Measurements from ENCODE around the gene AFM.
A peak's percentile ranks its signal among the peaks of the same experiment; 100 is the strongest.

Gene AFM, protein sequence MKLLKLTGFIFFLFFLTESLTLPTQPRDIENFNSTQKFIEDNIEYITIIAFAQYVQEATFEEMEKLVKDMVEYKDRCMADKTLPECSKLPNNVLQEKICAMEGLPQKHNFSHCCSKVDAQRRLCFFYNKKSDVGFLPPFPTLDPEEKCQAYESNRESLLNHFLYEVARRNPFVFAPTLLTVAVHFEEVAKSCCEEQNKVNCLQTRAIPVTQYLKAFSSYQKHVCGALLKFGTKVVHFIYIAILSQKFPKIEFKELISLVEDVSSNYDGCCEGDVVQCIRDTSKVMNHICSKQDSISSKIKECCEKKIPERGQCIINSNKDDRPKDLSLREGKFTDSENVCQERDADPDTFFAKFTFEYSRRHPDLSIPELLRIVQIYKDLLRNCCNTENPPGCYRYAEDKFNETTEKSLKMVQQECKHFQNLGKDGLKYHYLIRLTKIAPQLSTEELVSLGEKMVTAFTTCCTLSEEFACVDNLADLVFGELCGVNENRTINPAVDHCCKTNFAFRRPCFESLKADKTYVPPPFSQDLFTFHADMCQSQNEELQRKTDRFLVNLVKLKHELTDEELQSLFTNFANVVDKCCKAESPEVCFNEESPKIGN

GRCh38 chr4:73481358-73481757 is at the start of gene AFM:
Gene AFM (plus strand): TSS chr4:73481745. CDS start chr4:73481776, 31 bp downstream.
- no peak for DNase-seq

- no peak for DNase-seq
Measured at GRCh38 chr4:73431813-73432168, 49.8 kb upstream of the AFM start.

DNA sequence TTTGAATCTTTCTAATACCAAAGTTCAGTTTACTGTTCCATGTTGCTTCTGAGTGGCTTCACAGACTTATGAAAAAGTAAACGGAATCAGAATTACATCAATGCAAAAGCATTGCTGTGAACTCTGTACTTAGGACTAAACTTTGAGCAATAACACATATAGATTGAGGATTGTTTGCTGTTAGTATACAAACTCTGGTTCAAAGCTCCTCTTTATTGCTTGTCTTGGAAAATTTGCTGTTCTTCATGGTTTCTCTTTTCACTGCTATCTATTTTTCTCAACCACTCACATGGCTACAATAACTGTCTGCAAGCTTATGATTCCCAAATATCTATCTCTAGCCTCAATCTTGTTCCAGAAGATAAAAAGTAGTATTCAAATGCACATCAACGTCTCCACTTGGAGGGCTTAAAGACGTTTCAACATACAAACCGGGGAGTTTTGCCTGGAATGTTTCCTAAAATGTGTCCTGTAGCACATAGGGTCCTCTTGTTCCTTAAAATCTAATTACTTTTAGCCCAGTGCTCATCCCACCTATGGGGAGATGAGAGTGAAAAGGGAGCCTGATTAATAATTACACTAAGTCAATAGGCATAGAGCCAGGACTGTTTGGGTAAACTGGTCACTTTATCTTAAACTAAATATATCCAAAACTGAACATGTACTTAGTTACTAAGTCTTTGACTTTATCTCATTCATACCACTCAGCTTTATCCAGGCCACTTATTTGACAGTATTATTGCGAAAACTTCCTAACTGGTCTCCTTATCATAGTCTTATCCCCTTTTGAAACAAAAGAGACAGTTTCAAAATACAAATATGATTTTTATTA is 49.2 kb upstream of the AFM start:
- no peak for DNase-seq

DNA sequence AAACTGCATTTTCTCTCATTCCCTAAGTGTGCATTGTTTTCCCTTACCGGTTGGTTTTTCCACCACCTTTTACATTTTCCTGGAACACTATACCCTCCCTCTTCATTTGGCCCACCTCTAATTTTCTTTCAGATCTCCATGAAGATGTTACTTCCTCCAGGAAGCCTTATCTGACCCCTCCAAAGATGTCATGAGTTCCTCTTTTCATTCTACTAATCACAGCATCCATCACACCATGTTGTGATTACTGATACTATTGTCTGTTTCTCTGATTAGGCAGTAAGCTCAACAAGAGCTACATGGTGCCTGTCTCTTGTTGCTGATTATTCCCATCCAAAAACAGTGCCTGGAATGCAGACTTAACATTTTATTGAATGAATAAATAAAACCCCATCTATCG is 48.4 kb upstream of the AFM start:
- DNase-seq, result no peak

DNA sequence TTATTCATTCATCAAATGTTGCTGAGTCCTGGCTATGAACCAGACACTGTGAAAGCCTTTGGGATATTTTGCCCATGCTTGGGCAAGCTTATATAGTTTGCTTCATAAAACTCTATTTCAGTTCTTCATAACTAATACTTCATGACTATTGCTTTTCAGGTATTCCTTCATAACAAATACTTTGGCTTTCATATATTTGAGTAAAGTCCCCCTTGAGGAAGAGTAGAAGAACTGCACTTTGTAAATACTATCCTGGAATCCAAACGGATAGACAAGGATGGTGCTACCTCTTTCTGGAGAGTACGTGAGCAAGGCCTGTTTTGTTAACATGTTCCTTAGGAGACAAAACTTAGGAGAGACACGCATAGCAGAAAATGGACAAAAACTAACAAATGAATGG is 47.2 kb upstream of the AFM start:
- no peak for DNase-seq

GRCh38 chr4:73435984-73436383 is 45.6 kb upstream of the AFM start, which contains the start of gene AFP:
Gene AFP (plus strand): TSS chr4:73436221. CDS start chr4:73436263, 42 bp downstream.
- no peak for DNase-seq

DNA sequence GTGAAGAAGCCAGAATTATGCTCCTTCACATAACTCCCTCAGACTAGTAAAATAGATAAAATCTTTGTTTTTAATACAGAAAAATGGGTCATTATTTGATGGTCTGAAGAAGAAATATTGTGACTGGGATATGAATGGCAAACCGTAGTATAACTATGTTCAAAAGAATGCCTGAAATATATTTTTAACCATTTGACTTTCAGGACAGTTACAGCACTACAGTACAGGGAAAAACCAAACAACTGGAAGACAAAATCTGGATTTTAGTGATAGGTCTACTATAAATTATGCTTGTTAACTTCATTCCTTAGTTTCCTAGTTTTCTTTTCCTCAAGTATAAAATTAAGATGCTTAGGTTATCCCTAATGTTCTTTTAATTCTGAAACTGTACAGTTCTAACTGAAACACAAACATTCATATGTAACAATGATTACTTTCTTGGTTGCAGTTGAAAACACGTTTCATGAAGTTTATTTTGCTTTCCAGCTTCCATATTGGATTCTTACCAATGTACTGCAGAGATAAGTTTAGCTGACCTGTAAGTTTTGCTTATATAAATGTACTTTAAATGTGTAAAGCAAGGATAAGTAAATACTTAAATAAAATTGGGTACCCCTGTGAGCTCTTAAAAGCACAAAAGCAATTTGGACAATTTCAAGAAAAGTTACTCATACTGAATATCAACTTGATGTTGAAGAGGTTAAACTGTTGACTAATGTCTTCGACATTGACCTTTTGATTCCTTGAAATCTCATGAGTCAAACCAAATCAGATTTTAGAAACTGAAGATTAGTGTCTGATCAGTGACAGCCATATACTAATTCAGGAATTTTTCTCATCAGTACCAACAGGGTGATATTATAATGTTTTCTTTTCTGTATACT is 44.6 kb upstream of the AFM start:
- DNase-seq, result no peak

GRCh38 chr4:73437558-73437956 is 44.0 kb upstream of the AFM start:
- no peak for DNase-seq

- DNase-seq, result no peak
Measured at GRCh38 chr4:73438048-73438447, 43.5 kb upstream of the AFM start.

DNA sequence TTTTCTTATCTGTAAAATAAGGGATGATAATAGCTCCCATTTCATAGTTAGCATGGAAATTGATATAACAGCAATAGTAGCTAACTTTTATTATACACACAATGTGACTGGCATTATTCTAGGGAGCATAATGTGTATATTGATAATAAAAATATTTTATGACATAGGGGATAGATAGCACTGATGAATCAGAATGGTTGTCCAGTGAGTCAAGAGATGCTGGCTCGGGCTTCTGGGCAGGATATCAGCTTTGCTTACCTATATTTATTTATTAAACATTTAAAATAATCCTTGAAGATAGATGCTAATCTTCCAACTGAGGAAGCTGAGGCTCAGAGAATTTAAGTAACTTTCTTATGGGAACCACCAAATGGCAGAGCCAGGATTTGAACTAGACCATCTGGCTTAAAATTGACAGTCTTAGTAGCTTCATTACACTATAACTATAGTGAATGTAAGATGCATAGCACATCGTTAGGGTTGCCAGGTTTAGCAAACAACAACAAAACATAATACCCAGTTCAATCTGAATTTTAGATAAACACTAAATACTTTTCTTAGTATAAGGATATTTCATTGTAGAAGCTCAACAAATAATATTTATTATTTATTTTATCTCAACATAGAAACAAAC is 42.8 kb upstream of the AFM start:
- no peak for DNase-seq

- no peak for DNase-seq
Measured at GRCh38 chr4:73439445-73439844, 42.1 kb upstream of the AFM start.

- DNase-seq, result no peak
Measured at GRCh38 chr4:73439991-73440390, 41.6 kb upstream of the AFM start.

- no peak for DNase-seq
Measured at GRCh38 chr4:73440653-73441052, 40.9 kb upstream of the AFM start.

DNA sequence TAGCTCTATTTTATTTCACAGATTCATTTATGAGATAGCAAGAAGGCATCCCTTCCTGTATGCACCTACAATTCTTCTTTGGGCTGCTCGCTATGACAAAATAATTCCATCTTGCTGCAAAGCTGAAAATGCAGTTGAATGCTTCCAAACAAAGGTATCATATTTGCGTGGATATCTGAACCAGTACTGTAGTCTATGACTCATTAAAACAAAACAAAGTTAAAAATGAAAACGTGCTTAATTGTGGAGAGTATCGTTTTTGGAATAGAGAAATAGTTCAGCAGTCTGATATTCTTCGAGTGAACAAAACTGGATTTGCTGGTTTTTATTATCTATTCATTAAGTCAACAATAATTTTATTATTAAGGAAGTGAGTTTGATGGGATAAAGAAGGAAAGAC is 39.3 kb upstream of the AFM start:
- no peak for DNase-seq

DNA sequence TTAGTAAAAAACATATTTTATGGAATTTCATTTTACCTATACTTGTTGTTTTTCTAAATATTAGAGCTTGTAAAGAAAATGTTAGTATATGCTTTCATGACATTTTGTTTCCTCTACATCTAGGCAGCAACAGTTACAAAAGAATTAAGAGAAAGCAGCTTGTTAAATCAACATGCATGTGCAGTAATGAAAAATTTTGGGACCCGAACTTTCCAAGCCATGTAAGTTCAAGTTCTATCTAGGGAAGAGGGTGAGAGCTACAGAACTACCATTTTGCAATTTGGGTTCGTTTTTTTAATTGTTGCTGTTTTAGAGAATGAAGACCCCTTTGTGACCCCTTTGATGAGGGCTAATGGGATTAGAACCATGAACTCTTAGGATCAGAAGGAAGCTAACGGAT is 38.3 kb upstream of the AFM start:
- DNase-seq, result no peak

GRCh38 chr4:73445383-73446335 is 35.9 kb upstream of the AFM start:
- DNase-seq, result no peak

- peak; percentile 1 to 57 for DNase-seq
Measured at GRCh38 chr4:73446336-73446938, 35.1 kb upstream of the AFM start.

DNA sequence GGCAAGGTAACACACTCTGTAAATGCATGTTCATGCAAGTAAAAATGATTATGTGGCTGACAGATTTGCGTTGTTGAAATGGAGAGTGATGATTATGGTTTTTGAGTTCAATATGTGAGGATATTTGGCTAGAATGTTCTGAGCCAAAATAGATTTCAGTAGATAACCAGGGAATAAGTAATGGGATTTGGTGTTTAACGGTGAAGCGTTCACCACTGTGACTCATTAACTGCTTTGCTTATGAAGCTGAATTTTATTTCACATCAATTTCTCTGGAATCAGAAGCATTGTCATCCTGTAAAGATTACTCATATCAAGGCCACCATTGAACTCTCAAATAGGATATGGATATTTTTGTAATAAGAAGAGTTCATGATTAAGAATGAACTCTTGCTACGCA is 33.9 kb upstream of the AFM start:
- DNase-seq, result no peak

DNA sequence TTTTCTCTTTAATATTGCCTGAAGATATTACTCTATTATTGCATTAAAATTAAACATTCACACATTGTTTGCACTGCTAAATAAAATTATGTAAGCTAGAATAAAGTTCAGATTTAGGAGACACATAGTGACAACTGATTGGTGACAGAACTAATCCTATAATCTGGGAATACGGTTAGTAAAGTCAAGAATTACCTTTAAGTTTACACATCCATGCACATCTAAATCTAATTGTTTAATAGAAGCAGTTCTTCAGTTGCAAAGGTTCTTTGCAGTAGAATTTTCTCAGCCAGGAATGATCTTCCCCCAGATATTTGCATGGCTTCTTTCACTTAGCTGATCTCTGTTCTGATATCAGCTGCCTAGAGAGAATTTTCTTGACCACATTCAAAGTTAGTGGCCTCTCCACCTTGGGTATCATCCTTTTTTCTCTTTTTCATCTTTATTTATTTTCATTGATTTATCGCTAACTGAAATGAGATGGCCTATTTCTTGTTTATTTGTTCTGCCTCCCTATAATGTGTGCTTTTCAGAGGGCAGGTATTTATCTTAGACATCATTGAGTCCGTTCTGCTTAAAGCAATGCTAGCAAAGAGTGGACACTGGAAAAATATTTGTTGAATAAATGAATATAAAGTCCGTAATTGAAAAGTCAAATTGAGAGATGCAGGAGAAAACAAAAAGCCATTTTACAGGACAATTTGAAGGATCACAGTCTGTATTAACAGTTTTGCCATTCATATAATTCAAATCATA is 32.9 kb upstream of the AFM start:
- no peak for DNase-seq

Measured in NCI-H446 (cell line).